ENCODE measurements around the gene DNAJB6.

DNA sequence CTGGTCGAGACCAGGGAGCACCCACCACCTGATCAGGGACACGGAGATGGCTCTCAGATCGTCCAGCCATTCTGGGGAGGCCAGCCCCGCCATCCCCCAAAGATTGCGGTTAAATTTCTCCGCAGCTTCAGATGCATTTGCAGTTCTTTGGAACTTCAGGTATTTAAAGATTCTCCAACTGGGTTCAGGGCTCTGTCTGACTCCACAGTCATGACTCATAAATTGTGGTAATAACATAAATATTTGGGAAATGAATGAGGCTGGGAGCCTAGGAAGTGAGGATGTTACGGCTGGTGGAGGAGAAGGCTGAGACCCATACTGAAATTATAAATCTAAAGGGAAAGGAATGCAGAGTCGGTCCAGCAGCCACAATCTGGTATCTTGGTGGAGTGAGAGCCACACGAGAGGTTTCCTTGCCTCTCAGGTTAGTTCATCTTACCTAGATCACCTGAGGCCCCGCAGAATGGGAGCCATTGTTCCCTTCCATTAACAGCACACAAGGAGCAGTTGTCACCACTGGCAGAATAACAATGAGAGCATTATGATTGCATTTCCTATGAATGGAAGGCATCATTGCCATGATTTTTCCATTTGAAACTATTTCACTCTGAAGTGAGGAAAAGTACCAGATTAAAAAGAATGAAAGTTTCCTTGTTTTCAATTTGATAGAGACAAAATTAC lies 26.7 kb upstream of the DNAJB6 start:
- TF ChIP-seq POLR2A (IDR thresholded peaks at IDR 0.05) = no peak
- TF ChIP-seq, protein P1, sequence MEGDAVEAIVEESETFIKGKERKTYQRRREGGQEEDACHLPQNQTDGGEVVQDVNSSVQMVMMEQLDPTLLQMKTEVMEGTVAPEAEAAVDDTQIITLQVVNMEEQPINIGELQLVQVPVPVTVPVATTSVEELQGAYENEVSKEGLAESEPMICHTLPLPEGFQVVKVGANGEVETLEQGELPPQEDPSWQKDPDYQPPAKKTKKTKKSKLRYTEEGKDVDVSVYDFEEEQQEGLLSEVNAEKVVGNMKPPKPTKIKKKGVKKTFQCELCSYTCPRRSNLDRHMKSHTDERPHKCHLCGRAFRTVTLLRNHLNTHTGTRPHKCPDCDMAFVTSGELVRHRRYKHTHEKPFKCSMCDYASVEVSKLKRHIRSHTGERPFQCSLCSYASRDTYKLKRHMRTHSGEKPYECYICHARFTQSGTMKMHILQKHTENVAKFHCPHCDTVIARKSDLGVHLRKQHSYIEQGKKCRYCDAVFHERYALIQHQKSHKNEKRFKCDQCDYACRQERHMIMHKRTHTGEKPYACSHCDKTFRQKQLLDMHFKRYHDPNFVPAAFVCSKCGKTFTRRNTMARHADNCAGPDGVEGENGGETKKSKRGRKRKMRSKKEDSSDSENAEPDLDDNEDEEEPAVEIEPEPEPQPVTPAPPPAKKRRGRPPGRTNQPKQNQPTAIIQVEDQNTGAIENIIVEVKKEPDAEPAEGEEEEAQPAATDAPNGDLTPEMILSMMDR (IDR thresholded peaks at IDR 0.05) = no peak

All from lower leg skin (tissue), 3 donors.